ENCODE measurements around the gene CCN2. TPM values are rescaled to one million over a fixed set of nuclear protein-coding genes. Genes with fewer than 3 reads are reported as not detected.

CCN2 gene
- total RNA-seq, 3 donors from 2014 or later (not counting 1 experiment from before 2014, with no cell fraction given) = not detected

- Histone ChIP-seq H3K4me1 (ENCODE audit: control insufficient read depth, insufficient read depth, low read length) (peaks cover 8% of the 10 kb centered on the region), H3K36me3 (ENCODE audit: control insufficient read depth, insufficient read depth, low read length) (no peaks in the 10 kb centered on the region), H3K27ac (ENCODE audit: low read length) (no peak overlapping the region), H3K4me3 (ENCODE audit: low read length) (no peak overlapping the region), H3K27me3 (ENCODE audit: control insufficient read depth, insufficient read depth, low read length) (peaks cover 19% of the 10 kb centered on the region), H3K9me3 (ENCODE audit: control insufficient read depth, insufficient read depth, low read length) (no peaks in the 10 kb centered on the region)
- TF ChIP-seq CTCF (IDR thresholded peaks at IDR 0.05) = no peak
- Mint-ChIP-seq H3K27me3 (ENCODE audit: low read depth in 2 of 2) (peaks cover 27 to 52% of the 10 kb centered on the region in 2 donors), H3K4me3 (no peak overlapping the region), H3K9me3 (no peaks in the 10 kb centered on the region), H3K36me3 (no peaks in the 10 kb centered on the region), H3K4me1 (peaks cover 0 to 5% of the 10 kb centered on the region in 2 donors), H3K27ac (no peak overlapping the region)
- 100% methylated on average over 1 of the region's 1 CpG for WGBS (ENCODE audit: insufficient coverage)
- intact Hi-C loops (cut with micrococcal nuclease) = no loop called here
- no peak for ATAC-seq
- no peak for DNase-seq
Measured at GRCh38 chr6:131945971-131946370, 5.2 kb downstream of the CCN2 start.

- H3K36me3 Mint-ChIP-seq = no peaks in the 10 kb centered on the region
- H3K9me3 ChIP-seq (ENCODE audit: control insufficient read depth, insufficient read depth, low read length) = no peaks in the 10 kb centered on the region
- no peak for DNase-seq
- ATAC-seq = no peak
- H3K27me3 ChIP-seq (ENCODE audit: control insufficient read depth, insufficient read depth, low read length) = no peaks in the 10 kb centered on the region
- no peak for TF ChIP-seq CTCF (IDR thresholded peaks at IDR 0.05)
- no peaks in the 10 kb centered on the region for H3K4me1 ChIP-seq (ENCODE audit: control insufficient read depth, insufficient read depth, low read length)
- no peaks in the 10 kb centered on the region for H3K4me1 Mint-ChIP-seq
- H3K9me3 Mint-ChIP-seq = no peaks in the 10 kb centered on the region
- intact Hi-C loops (cut with micrococcal nuclease) = no loop called here
- no peak overlapping the region for H3K27ac Mint-ChIP-seq
- no peak overlapping the region for H3K4me3 Mint-ChIP-seq
- H3K36me3 ChIP-seq (ENCODE audit: control insufficient read depth, insufficient read depth, low read length) = no peaks in the 10 kb centered on the region
- no peak overlapping the region for H3K4me3 ChIP-seq (ENCODE audit: low read length)
- H3K27me3 Mint-ChIP-seq (ENCODE audit: low read depth in 2 of 2) = peaks cover 5 to 12% of the 10 kb centered on the region in 2 donors
- 91% methylated on average over 5 of the region's 8 CpGs for WGBS (ENCODE audit: insufficient coverage)
- H3K27ac ChIP-seq (ENCODE audit: low read length) = no peak overlapping the region
Measured at GRCh38 chr6:131937703-131938631, 13.2 kb downstream of the CCN2 start.

GRCh38 chr6:131937226-131937625 lies 13.9 kb downstream of the CCN2 start:
- no peak overlapping the region for H3K4me3 Mint-ChIP-seq
- Histone ChIP-seq H3K27ac (ENCODE audit: low read length) (no peak overlapping the region), H3K9me3 (ENCODE audit: control insufficient read depth, insufficient read depth, low read length) (no peaks in the 10 kb centered on the region), H3K4me3 (ENCODE audit: low read length) (no peak overlapping the region), H3K4me1 (ENCODE audit: control insufficient read depth, insufficient read depth, low read length) (no peaks in the 10 kb centered on the region), H3K27me3 (ENCODE audit: control insufficient read depth, insufficient read depth, low read length) (no peaks in the 10 kb centered on the region), H3K36me3 (ENCODE audit: control insufficient read depth, insufficient read depth, low read length) (no peaks in the 10 kb centered on the region)
- no peaks in the 10 kb centered on the region for H3K36me3 Mint-ChIP-seq
- no peaks in the 10 kb centered on the region for H3K9me3 Mint-ChIP-seq
- ATAC-seq (no peak), DNase-seq (no peak)
- no peak for TF ChIP-seq CTCF (IDR thresholded peaks at IDR 0.05)
- peaks cover 5 to 20% of the 10 kb centered on the region in 2 donors for H3K27me3 Mint-ChIP-seq (ENCODE audit: low read depth in 2 of 2)
- no peak overlapping the region for H3K27ac Mint-ChIP-seq
- 45% methylated on average over 2 of the region's 2 CpGs for WGBS (ENCODE audit: insufficient coverage)
- intact Hi-C loops (cut with micrococcal nuclease) = no loop called here
- no peaks in the 10 kb centered on the region for H3K4me1 Mint-ChIP-seq

Measured in natural killer cell (primary cell).